ENCODE data around the gene TUBA8.

TUBA8 gene

GRCh38 chr22:18110194-18110953, at the start of gene TUBA8:
Gene TUBA8, plus strand, starts transcription at chr22:18110809. Its CDS starts 57 bp downstream, at chr22:18110866.
- in situ Hi-C loops (cut with MboI; ENCODE audit: low sequenced_read_pairs): no loop called here

GRCh38 chr22:18062421-18062820, 48.2 kb upstream of the TUBA8 start:
- in situ Hi-C loops (cut with MboI; ENCODE audit: low sequenced_read_pairs): loop anchor here (10.0 to 25.0 kb wide), 2 partner anchors 228 to 500 kb away; partner anchors contain the start of gene SLC25A18

- in situ Hi-C loops (cut with MboI; ENCODE audit: low sequenced_read_pairs): loop anchor here (10.0 to 25.0 kb wide), 2 partner anchors 229 to 501 kb away; partner anchors contain the start of gene SLC25A18
These were observed 47.3 kb upstream of the TUBA8 start for GRCh38 chr22:18063306-18063705.

- in situ Hi-C loops (cut with MboI; ENCODE audit: low sequenced_read_pairs): loop anchor here (10.0 to 25.0 kb wide), 2 partner anchors 229 to 501 kb away; partner anchors contain the start of gene SLC25A18
These were observed 46.9 kb upstream of the TUBA8 start for GRCh38 chr22:18063715-18064114.

GRCh38 chr22:18064636-18065035, 46.0 kb upstream of the TUBA8 start:
- in situ Hi-C loops (cut with MboI; ENCODE audit: low sequenced_read_pairs): loop anchor here (10.0 to 25.0 kb wide), 2 partner anchors 230 to 502 kb away; partner anchors contain the start of gene SLC25A18

- in situ Hi-C loops (cut with MboI; ENCODE audit: low sequenced_read_pairs): loop anchor here (10.0 to 25.0 kb wide), 2 partner anchors 230 to 503 kb away; partner anchors contain the start of gene SLC25A18
These were observed 45.4 kb upstream of the TUBA8 start for GRCh38 chr22:18065256-18065655.

GRCh38 chr22:18066181-18066859, 44.3 kb upstream of the TUBA8 start:
- in situ Hi-C loops (cut with MboI; ENCODE audit: low sequenced_read_pairs): loop anchor here (10.0 to 25.0 kb wide), 2 partner anchors 232 to 504 kb away; partner anchors contain the start of gene SLC25A18

GRCh38 chr22:18067121-18067520, 43.5 kb upstream of the TUBA8 start:
- in situ Hi-C loops (cut with MboI; ENCODE audit: low sequenced_read_pairs): loop anchor here (10.0 to 25.0 kb wide), 2 partner anchors 232 to 505 kb away; partner anchors contain the start of gene SLC25A18

- in situ Hi-C loops (cut with MboI; ENCODE audit: low sequenced_read_pairs): loop anchor here (10.0 to 25.0 kb wide), 2 partner anchors 233 to 505 kb away; partner anchors contain the start of gene SLC25A18
These were observed 42.9 kb upstream of the TUBA8 start for GRCh38 chr22:18067548-18068341.

- in situ Hi-C loops (cut with MboI; ENCODE audit: low sequenced_read_pairs): loop anchor here (10.0 to 25.0 kb wide), 2 partner anchors 234 to 506 kb away; partner anchors contain the start of gene SLC25A18
These were observed 42.1 kb upstream of the TUBA8 start for GRCh38 chr22:18068381-18068988.

GRCh38 chr22:18069041-18069440, 41.6 kb upstream of the TUBA8 start:
- in situ Hi-C loops (cut with MboI; ENCODE audit: low sequenced_read_pairs): loop anchor here (10.0 to 25.0 kb wide), 2 partner anchors 234 to 507 kb away; partner anchors contain the start of gene SLC25A18

GRCh38 chr22:18070041-18070440, 40.6 kb upstream of the TUBA8 start:
- in situ Hi-C loops (cut with MboI; ENCODE audit: low sequenced_read_pairs): loop anchor here (25.0 kb wide), 1 partner anchor 508 kb away; the partner anchor contains the start of gene SLC25A18

- in situ Hi-C loops (cut with MboI; ENCODE audit: low sequenced_read_pairs): loop anchor here (25.0 kb wide), 1 partner anchor 508 kb away; the partner anchor contains the start of gene SLC25A18
These were observed 39.9 kb upstream of the TUBA8 start for GRCh38 chr22:18070556-18071306.

GRCh38 chr22:18071307-18071967, 39.2 kb upstream of the TUBA8 start:
- in situ Hi-C loops (cut with MboI; ENCODE audit: low sequenced_read_pairs): loop anchor here (25.0 kb wide), 1 partner anchor 509 kb away; the partner anchor contains the start of gene SLC25A18

- in situ Hi-C loops (cut with MboI; ENCODE audit: low sequenced_read_pairs): loop anchor here (25.0 kb wide), 1 partner anchor 510 kb away; the partner anchor contains the start of gene SLC25A18
These were observed 38.7 kb upstream of the TUBA8 start for GRCh38 chr22:18071968-18072310.

- in situ Hi-C loops (cut with MboI; ENCODE audit: low sequenced_read_pairs): loop anchor here (25.0 kb wide), 1 partner anchor 511 kb away; the partner anchor contains the start of gene SLC25A18
These were observed 37.1 kb upstream of the TUBA8 start for GRCh38 chr22:18073467-18073866.

GRCh38 chr22:18073927-18074326, 36.7 kb upstream of the TUBA8 start:
- in situ Hi-C loops (cut with MboI; ENCODE audit: low sequenced_read_pairs): loop anchor here (25.0 kb wide), 1 partner anchor 512 kb away; the partner anchor contains the start of gene SLC25A18

- in situ Hi-C loops (cut with MboI; ENCODE audit: low sequenced_read_pairs): no loop called here
These were observed 35.4 kb upstream of the TUBA8 start for GRCh38 chr22:18075101-18075719.

Measured in HL-60/S4 (cell line).